GM18861 (cell line): ENCODE results near the gene ETV6.

Experiments used
- ATAC-seq: cut with Tn5 transposase; IDR thresholded peaks from one replicate; pipeline ENCODE4 v1.9.1; 2021; ENCODE audit not compliant: unreplicated experiment

The ETV6 gene

DNA sequence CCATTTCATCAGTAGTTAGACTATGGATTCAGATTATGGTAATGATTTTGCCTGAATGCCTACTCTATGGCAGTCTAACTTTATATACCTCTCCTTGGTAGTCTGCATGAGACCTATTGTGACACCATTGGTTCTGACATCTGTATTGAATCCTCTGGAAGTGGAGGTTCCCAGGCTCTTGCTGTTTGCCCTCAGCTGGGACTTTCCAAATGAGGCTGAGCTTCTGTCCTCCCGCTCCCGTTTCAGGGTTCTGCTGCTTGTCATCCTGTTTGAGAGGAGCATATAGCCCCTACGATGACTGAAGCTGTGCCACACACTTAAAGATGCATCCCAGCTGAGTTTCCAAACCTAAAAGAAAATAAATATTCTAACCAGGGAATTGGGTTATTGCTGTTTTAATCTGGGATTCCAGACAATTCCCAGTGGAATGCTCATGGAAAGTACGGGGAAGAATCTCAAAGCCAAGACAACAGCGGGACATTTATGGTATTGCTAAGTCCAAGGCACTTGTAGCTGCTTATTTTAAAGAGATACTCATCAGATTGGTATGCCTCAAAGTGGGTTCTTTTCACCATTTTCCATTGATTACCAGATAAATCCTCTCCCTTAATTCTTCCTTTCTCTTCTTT, 105.9 kb downstream of the ETV6 start:
- ATAC-seq, result no peak

DNA sequence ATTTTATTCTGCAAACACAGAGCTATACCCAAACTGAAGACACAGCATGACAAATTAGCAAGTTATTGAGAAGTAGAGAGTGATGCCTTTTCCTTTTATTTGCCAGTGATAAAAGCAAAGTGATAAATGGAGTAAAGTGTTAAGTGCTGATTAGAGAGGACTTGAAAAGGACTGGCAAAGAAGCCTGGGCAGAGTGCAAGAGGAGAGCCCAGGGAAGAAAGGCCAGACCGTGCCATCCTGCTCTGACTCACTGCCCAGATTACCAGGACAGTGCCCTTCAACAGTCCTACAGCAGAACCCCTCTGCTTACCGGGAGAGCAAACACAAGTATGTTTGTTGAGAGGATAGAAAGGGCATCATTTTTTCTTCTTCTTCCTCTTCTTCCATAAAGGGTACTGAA, 106.5 kb downstream of the ETV6 start:
- no peak for ATAC-seq

DNA sequence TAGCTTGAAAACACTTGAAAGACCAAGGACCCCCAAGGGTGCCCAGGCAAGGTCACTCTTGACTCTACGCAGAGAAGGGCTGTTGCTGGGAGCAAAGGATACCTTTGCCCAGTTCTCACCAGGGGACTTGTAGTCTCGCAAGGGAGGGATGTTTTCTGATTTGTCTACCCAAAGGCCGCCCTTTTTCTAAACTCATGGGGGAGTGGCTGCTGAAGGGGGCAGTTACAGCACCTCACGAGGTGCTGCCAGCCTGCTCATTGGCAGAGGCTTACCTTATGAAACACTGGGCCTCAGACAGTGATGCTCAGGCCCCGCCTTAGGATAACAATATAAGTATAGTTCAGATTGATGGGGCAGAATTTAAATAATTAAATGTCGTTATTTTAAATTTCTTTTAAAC, 107.0 kb downstream of the ETV6 start:
- no peak for ATAC-seq

DNA sequence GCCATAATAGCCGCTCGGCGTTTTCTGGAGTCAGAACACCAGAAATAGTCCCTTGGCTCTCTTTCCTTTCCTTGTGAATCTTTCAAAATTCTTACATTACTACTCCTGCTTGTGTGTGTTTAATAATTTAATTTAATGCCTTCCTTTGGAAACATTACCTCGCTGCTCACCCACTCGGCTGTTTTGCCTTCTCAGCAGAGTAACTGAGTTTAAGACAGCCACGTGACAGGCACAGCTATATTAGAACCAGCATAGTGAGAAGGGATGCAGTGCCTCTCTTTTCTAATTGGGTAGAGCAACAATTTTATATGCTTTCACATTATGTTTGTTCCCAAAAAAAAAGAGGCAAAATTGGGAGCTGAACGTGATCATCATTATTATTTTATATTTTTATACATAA, 107.6 kb downstream of the ETV6 start:
- ATAC-seq, result no peak

DNA sequence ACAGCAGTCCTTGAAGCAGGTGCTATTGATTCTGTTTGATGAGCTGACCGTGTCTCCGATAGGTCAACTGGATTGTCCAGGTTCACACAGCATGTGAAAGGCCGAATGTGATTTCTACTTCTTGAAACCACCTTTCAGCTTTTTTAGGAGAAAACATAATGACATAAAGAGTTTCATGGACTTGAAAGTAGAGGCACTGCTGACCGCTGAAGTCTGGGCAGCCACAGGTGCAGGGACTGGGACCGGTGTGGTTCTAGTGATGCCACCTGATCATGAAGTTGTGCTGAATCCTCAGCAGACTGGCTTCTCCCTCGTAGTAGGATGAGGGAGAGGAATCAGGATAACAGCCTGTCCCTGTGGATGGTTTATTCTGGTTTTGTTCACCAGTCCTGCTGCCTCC, 108.1 kb downstream of the ETV6 start:
- no peak for ATAC-seq

DNA sequence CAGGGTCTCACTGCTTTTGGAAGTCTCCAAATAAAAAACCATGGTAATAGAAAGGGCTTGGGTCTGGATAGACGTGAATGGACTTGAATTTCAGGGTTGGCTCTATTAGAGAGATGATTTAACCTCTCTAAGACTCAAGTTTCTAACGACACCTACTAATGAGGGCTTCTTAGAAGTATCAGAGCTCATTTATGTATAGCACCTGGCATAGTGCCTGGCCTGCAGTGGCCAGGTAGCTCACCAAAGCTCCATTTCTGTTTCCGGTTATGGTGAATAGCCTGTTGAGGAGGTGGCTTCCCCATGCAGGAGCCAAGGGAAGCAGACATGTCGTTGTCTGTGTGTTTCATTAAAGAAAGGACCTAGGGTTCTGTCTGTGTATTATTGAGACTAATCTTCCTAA, 108.6 kb downstream of the ETV6 start:
- no peak for ATAC-seq

DNA sequence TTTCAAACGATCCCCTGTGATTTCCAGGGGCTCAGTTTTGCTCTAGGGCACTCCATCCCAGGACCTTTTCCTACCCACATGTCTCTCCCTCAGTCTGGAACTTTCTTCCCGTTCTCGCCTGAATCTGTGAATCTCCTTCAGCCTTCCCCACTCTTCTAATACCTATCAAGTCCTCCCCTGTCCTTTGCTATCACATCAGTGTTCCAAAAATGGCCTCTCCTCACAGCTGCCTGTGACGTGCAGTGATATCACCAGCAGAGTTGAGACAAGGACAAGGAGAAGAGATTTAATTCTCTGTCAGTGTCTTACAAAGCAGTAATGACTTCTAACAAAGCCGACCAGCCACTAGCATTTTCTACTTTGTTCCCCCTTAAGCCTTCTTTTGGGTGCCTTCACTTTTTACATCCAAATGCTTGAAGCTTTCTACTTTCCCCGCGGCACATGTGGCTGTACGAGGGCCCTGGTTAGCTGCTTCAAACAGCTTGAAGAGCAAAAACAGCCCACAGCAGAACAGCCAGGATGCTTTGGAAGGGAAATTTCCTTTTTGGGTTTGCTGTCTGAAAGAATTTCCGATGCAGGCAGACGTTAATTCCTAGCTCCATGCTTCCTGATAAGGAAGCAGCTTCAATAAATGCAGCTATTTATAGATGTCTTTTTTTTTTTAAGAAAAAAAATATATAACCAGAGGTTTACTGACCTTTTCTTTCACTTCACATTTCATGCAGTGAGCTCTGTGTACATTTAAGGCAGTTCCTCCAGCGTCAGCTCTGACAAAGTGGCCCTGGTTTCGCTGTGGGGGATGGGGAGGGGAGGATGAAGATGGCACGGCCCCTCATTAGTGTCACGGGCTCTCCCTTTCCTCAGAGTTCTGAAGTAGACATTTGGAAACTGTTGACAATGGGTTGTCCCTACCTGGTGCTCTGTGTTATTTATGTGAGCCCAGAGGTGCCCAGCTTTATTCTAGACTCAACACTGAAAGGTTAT, 109.3 kb downstream of the ETV6 start:
- no peak for ATAC-seq

DNA sequence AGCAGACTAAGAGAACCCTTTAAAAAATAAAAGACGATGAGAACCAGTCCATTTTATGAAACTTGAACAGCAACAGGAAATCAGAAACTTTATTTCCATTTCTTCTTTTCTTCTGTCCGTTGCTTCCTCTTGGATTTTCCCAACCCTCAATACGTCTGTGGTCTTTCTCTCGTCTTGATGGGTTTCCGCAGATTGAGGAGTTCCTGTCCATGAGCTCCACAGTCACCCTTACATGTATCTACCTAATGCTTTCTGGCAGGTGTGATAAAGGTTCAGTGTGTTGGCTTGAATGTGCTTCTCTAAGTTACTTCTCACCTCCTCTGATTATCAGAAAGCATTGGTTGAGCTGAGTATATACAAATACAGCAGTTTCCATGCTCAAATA, 110.0 kb downstream of the ETV6 start:
- ATAC-seq, result no peak

DNA sequence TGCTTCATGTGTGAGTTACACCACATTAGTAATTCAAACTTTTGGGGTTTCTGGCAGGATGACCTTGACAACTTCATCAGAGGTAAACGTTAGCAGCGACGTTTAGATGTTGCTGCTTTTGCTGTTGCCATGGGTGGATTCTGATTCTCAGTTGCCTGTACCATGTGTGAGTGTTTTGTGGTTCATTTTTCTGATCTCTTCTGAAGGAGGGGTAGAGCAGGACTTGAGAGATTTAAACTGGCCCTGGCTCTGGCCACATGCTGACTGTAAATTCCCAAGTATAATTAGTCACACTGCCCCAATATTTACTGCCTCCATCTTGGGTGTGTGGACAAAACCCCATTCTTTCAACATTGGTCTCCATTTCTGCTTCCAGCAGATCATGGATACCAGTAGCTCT, 110.4 kb downstream of the ETV6 start:
- no peak for ATAC-seq

DNA sequence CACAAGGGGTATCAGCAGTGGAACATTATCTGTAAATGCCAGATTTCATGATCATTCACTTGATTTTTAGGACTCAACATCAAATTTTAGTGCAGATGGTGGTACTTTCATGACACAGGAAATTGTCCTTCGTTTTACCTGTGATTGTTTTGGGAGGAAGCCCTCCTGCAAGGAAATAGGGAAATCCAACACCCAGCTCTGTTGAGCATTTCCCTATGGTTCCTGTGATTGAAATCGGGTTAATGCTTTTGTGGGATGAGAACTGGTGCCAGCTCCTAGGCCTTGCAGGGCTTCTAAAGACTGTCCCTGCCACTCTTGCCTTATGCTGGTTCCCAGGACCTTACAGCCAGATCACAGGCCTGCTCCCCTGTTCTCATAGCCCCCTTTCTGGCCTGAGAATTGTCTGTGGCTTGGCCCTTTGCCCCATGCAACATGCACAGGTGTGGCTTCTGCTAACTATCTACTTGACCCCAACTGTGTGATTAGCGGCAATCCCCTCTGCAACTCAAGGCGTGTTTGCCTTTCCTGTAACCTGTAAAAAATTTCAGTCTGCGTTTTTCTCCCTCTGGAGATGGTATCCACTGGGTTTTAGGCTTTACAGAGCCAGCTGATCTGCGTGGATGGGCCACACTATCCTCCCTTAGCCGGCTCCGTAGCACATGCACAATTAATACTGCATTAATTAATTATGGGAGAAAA, 112.5 kb downstream of the ETV6 start:
- peak; percentile 46 for ATAC-seq

DNA sequence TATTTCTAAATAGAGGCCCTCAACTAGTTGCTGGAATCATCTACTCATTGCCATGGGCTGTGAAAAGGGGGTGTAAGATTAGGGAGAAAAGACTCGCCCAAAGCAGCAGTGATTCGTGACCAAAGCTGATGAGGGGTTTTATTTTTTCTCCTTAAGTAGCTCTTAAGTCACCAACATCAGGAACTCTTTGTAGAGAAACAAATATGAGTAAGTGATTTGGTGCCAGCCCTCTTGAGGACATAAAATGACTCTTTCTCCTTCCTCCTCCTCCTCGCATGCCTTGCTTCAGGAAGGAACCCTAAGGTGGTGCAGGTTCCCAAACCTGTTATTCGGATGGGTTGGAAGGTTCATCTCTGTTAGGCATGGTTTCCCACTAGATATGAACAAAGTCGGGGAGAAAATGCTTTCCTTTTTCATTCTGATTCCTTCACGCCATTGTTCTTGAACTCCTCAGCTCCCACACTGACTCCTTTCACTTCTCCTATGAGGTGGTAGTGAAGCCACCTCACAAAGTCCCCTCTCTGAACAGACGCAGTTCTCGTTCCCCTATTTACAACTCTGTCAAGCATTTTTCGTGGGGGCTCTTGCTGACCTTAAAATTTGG, 113.4 kb downstream of the ETV6 start:
- no peak for ATAC-seq

DNA sequence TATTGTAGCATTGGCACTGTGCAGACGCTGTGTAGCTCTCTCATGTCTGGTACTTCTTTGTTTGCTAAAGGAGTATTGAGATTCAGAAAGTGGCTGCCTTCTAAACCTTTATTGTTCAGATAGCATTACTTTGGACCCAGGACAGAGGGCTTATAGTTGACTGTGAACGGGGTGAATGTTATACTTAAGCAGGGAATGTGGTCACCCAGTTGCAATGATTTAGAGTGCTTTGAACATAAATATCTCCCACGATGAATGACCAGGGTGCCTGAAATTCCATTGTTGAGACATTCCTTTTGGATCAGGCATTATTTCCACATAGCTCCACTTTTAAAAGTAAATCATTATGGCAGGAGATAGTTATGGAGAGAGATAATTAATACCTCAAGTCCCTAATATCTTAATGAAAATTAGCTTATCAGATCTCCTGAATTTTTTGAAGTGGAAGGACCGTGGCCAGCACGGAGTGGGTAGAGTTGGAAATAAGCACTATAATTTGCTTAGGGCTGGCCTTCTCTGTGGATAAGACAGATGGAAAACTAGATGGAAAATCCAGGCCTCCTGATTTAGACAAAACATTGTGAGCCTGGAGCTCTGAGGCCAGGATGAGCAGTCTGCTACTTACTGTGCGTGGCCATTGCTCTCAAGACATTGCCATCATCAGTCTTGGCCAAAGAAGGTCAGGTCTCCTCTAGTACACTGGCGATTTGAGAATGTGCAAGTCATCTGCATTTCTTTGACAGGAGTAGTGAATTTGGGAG, 114.5 kb downstream of the ETV6 start:
- no peak for ATAC-seq

DNA sequence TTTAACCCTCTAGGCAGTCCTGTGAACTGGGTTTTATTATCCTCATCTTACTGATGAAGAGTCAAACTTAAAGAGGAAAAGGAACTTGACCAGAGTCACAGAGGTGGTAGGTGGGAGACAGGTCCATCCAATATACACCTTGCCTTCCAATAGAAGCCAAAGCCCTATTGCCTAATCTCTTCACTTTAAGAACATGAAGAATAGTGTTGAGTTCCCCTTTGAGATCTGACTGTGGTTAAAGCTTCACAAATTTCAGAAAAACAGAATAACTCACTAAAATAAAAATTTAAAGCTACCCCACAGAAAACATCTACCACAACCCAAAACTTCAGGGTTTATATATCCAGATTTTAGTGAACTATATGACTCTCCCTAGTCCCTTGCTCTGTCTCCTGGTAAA, 115.4 kb downstream of the ETV6 start:
- no peak for ATAC-seq

DNA sequence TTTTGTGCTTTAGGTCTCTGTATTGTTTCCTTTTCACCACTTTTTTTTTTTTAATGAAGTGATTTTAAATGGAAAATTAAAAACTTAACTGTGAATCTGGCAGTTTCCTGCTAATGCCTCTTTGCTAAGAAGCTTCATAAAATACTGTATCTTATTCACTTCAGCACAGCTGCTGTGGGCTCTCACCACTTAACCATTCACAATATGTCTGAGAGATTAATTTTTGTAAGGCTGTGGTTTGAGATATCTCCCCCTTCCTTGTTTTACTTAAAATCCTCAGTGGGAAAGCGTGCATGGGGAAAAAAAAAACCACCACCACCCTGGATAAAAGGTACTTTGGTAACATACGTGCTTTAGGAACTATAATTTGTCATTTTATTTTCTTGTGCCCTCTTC, 115.9 kb downstream of the ETV6 start:
- ATAC-seq, result no peak

DNA sequence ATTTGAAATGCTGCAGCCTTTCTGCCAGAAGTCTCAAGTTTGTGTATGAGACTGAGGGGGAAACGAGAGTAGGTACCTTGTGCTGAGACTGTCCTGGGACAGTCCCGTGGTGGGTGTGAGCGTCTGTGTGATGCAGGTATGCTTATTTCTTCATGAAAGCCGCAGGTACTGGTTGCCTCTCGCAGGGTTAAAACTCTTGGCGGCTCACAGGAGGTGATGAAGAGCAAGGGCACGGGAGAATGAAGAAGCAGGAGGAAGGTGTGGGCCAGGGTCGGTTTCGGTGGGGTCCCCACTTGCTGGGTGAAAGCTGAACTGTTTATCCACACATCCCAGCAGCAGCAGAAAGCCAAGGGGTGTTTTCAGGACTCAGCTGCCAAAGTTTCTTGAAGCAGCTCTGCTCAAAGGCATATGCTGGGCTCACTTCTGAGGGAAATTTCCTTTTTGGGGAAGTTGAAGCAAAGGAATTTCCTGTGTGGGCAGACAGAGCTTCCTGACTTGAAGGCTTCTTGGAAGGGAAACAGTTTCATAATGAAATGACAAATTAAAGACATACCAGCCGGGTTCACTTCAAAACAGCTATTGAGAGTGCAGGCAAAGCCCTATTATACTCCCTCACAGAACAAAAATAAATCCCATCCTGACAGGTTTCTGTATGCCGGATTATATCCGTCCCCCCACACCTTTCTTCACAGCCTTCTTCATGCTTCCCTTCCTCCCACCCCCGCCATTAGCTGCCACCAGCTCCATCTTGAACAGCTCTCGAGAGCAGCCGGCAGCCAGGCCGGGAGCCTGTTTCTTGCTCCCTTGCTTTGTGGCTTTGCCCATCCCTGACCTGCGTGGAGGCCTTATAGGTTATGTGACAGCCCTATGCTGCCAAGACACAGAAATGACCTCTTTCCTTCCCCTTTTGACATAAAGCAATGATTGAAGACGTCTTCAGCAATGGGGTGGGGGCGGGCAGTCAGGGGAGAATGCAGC, 116.6 kb downstream of the ETV6 start:
- ATAC-seq, result peak; percentile 47

DNA sequence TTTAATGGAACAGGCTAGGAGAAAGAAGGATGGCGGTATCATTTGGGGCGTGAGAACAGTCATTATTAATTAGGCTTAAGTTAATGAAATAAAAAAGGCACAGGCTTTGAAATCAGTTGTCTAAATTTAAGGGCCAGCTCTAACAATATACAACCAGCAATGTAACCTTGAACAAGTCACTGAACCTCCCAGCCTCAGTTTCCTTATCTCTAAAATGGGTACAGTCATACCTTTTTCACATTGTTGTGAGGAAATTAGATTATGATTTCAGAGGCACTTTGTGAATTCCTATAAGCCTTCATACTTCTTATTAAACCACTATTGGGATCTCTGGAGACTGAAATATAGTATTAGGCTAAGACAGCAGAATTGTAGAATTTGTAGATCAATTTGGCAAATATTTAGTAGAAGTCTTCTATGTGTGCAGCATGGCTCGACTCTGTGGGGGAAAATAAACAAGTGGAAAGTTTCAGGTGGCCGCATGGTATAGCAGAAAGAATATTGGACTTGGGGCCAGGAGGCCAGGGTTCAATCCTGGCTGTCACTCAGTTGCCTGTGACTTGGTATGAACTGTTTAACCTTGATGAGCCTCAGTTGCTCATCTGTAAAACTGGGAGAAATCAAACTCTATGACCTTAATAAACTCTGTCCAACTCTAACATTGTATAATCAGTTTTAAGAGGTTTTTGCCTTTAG, 117.7 kb downstream of the ETV6 start:
- no peak for ATAC-seq

DNA sequence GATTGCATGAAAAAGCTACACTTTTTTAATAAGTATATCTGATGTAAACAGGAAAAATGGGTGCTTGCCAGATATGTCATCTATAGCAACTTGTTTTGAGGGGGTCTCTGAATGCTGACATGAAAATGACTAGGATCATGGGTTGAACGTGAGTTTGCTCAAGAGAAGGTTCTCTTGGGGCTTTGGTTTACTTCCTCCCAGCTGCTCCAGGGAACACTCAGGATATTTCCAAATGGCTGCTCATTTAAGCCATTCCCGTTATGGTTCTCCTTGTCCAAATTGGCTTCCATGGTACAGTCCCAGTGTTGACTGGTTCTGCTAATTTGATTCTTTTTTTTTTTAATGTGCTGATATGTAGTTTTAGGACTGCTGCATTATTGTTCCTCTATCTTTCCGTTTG, 118.3 kb downstream of the ETV6 start:
- ATAC-seq, result no peak

DNA sequence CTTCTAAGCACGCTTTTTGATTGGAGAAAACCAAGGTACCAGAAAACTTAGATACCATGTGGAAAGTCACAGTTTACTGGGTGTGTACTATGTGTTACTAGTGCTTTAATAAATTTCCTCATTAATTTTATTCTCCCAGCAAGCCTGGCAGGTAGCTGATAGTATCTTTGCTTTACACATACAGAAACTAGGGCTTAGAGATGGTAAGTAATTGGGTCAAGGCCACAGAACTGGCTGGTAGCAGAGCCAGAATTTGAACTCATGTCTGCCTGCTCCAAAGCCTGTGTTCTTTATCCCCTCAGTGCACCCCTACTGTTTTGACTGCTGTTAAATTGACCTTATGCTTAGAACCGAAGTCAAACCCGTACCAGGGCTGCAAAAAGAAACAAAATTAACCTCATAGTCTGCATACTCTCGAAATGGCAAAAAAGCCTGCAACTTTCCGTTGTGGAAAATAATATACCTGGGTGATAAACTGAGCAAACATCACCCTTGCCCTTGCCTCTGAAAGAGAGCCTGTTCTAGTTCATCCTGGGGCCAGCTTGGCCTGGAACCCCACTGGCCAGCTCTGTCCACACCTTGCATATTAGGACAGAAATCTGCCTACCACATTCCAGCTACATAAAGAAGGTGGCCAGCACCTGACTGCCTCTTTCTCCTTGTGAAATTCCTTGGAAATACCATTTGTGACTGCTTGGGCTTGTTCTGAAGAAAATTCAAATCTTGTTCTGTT, 118.9 kb downstream of the ETV6 start:
- ATAC-seq, result no peak
